Measurements from ENCODE around the gene DNAJB1. TPM values are rescaled to one million over a fixed set of nuclear protein-coding genes. Genes with fewer than 3 reads are reported as not detected.
A peak's percentile ranks its signal among the peaks of the same experiment; 100 is the strongest.

Gene DNAJB1
- total and polyA plus RNA-seq, 4 donors, result 34.8 to 95.8 (median 51.2) TPM

GRCh38 chr19:14479975-14480699, 38.1 kb downstream of the DNAJB1 start:
- Histone ChIP-seq H3K27me3 (ENCODE audit: control insufficient read depth in 1 of 2, insufficient read depth in 2 of 2, low read length in 1 of 2) (no peaks in the 10 kb centered on the region), H3K27ac (ENCODE audit: low read depth in 1 of 2, low read length in 2 of 2) (no peak overlapping the region), H3K36me3 (ENCODE audit: control insufficient read depth in 1 of 2, insufficient read depth in 2 of 2, low read length in 1 of 2) (peaks cover 0 to 3% of the 10 kb centered on the region in 2 donors), H3K4me1 (ENCODE audit: control insufficient read depth in 1 of 2, insufficient read depth in 2 of 2, low read length in 2 of 2) (no peaks in the 10 kb centered on the region), H3K4me3 (ENCODE audit: low read length in 2 of 2) (no peak overlapping the region), H3K9me3 (ENCODE audit: control insufficient read depth, low read length) (no peaks in the 10 kb centered on the region)
- intact Hi-C loops (cut with DNase I), result loop anchor here (10.0 kb wide), 2 partner anchors 125 to 135 kb away; no protein-coding TSS in a partner anchor
- ATAC-seq (ENCODE audit: low FRiP score) (peak; percentile 55), DNase-seq (peak in 1 of 2 donors; percentile 82)
- WGBS, 2 donors, result 68 to 73% methylated on average over 39 to 43 of the region's 43 CpGs

- intact Hi-C loops (cut with DNase I), result loop anchor here (10.0 kb wide), 2 partner anchors 125 to 135 kb away; no protein-coding TSS in a partner anchor
- ATAC-seq (ENCODE audit: low FRiP score), result no peak
- H3K27ac ChIP-seq (ENCODE audit: low read depth in 1 of 2, low read length in 2 of 2), result no peak overlapping the region
- WGBS, 2 donors, result 87 to 95% methylated on average over 14 of the region's 14 CpGs
- peaks cover 0 to 3% of the 10 kb centered on the region in 2 donors for H3K36me3 ChIP-seq (ENCODE audit: control insufficient read depth in 1 of 2, insufficient read depth in 2 of 2, low read length in 1 of 2)
- no peak overlapping the region for H3K4me3 ChIP-seq (ENCODE audit: low read length in 2 of 2)
- no peaks in the 10 kb centered on the region for H3K9me3 ChIP-seq (ENCODE audit: control insufficient read depth, low read length)
- H3K27me3 ChIP-seq (ENCODE audit: control insufficient read depth in 1 of 2, insufficient read depth in 2 of 2, low read length in 1 of 2), result no peaks in the 10 kb centered on the region
- no peaks in the 10 kb centered on the region for H3K4me1 ChIP-seq (ENCODE audit: control insufficient read depth in 1 of 2, insufficient read depth in 2 of 2, low read length in 2 of 2)
- DNase-seq, result no peak
These were observed 38.8 kb downstream of the DNAJB1 start for GRCh38 chr19:14479309-14479974.

- H3K4me1 ChIP-seq (ENCODE audit: control insufficient read depth in 1 of 2, insufficient read depth in 2 of 2, low read length in 2 of 2), result no peaks in the 10 kb centered on the region
- DNase-seq (no peak), ATAC-seq (ENCODE audit: low FRiP score) (no peak)
- H3K27me3 ChIP-seq (ENCODE audit: control insufficient read depth in 1 of 2, insufficient read depth in 2 of 2, low read length in 1 of 2), result no peaks in the 10 kb centered on the region
- no peak overlapping the region for H3K4me3 ChIP-seq (ENCODE audit: low read length in 2 of 2)
- no peaks in the 10 kb centered on the region for H3K9me3 ChIP-seq (ENCODE audit: control insufficient read depth, low read length)
- no peak overlapping the region for H3K27ac ChIP-seq (ENCODE audit: low read depth in 1 of 2, low read length in 2 of 2)
- 81 to 82% methylated on average over 24 of the region's 24 CpGs for WGBS, 2 donors
- intact Hi-C loops (cut with DNase I), result loop anchor here (10.0 kb wide), 2 partner anchors 123 to 133 kb away; no protein-coding TSS in a partner anchor
- H3K36me3 ChIP-seq (ENCODE audit: control insufficient read depth in 1 of 2, insufficient read depth in 2 of 2, low read length in 1 of 2), result peaks cover 0 to 3% of the 10 kb centered on the region in 2 donors
These were observed 40.1 kb downstream of the DNAJB1 start for GRCh38 chr19:14478113-14478545.

- no peaks in the 10 kb centered on the region for H3K9me3 ChIP-seq (ENCODE audit: control insufficient read depth, low read length)
- H3K4me1 ChIP-seq (ENCODE audit: control insufficient read depth in 1 of 2, insufficient read depth in 2 of 2, low read length in 2 of 2), result no peaks in the 10 kb centered on the region
- ATAC-seq (ENCODE audit: low FRiP score) (no peak), DNase-seq (no peak)
- peaks cover 0 to 3% of the 10 kb centered on the region in 2 donors for H3K36me3 ChIP-seq (ENCODE audit: control insufficient read depth in 1 of 2, insufficient read depth in 2 of 2, low read length in 1 of 2)
- no peaks in the 10 kb centered on the region for H3K27me3 ChIP-seq (ENCODE audit: control insufficient read depth in 1 of 2, insufficient read depth in 2 of 2, low read length in 1 of 2)
- 64 to 75% methylated on average over 8 to 10 of the region's 10 CpGs for WGBS, 2 donors
- H3K4me3 ChIP-seq (ENCODE audit: low read length in 2 of 2), result no peak overlapping the region
- intact Hi-C loops (cut with DNase I), result loop anchor here (10.0 kb wide), 2 partner anchors 123 to 133 kb away; no protein-coding TSS in a partner anchor
- no peak overlapping the region for H3K27ac ChIP-seq (ENCODE audit: low read depth in 1 of 2, low read length in 2 of 2)
These were observed 40.6 kb downstream of the DNAJB1 start for GRCh38 chr19:14477418-14478112.

- no peaks in the 10 kb centered on the region for H3K4me1 ChIP-seq (ENCODE audit: control insufficient read depth in 1 of 2, insufficient read depth in 2 of 2, low read length in 2 of 2)
- intact Hi-C loops (cut with DNase I), result loop anchor here (10.0 kb wide), 2 partner anchors 122 to 132 kb away; no protein-coding TSS in a partner anchor
- no peaks in the 10 kb centered on the region for H3K9me3 ChIP-seq (ENCODE audit: control insufficient read depth, low read length)
- DNase-seq (peak in 1 of 2 donors; percentile 78), ATAC-seq (ENCODE audit: low FRiP score) (no peak)
- 59 to 62% methylated on average over 26 of the region's 26 CpGs for WGBS, 2 donors
- no peak overlapping the region for H3K4me3 ChIP-seq (ENCODE audit: low read length in 2 of 2)
- no peak overlapping the region for H3K27ac ChIP-seq (ENCODE audit: low read depth in 1 of 2, low read length in 2 of 2)
- peaks cover 0 to 1% of the 10 kb centered on the region in 2 donors for H3K36me3 ChIP-seq (ENCODE audit: control insufficient read depth in 1 of 2, insufficient read depth in 2 of 2, low read length in 1 of 2)
- no peaks in the 10 kb centered on the region for H3K27me3 ChIP-seq (ENCODE audit: control insufficient read depth in 1 of 2, insufficient read depth in 2 of 2, low read length in 1 of 2)
These were observed 41.4 kb downstream of the DNAJB1 start for GRCh38 chr19:14476673-14477401.

GRCh38 chr19:14476327-14476672, 41.9 kb downstream of the DNAJB1 start:
- H3K4me1 ChIP-seq (ENCODE audit: control insufficient read depth in 1 of 2, insufficient read depth in 2 of 2, low read length in 2 of 2), result no peaks in the 10 kb centered on the region
- H3K9me3 ChIP-seq (ENCODE audit: control insufficient read depth, low read length), result no peaks in the 10 kb centered on the region
- H3K36me3 ChIP-seq (ENCODE audit: control insufficient read depth in 1 of 2, insufficient read depth in 2 of 2, low read length in 1 of 2), result peaks cover 0 to 1% of the 10 kb centered on the region in 2 donors
- H3K27me3 ChIP-seq (ENCODE audit: control insufficient read depth in 1 of 2, insufficient read depth in 2 of 2, low read length in 1 of 2), result no peaks in the 10 kb centered on the region
- DNase-seq (no peak), ATAC-seq (ENCODE audit: low FRiP score) (no peak)
- intact Hi-C loops (cut with DNase I), result loop anchor here (10.0 kb wide), 2 partner anchors 121 to 131 kb away; no protein-coding TSS in a partner anchor
- WGBS, 2 donors, result 78 to 79% methylated on average over 7 of the region's 7 CpGs
- no peak overlapping the region for H3K4me3 ChIP-seq (ENCODE audit: low read length in 2 of 2)
- no peak overlapping the region for H3K27ac ChIP-seq (ENCODE audit: low read depth in 1 of 2, low read length in 2 of 2)

GRCh38 chr19:14475251-14476073, 42.7 kb downstream of the DNAJB1 start, which contains the start of gene PTGER1:
TSS of gene PTGER1 (minus strand) at chr19:14475354. CDS start at chr19:14474320, 1,034 bp downstream.
- no peak for ATAC-seq (ENCODE audit: low FRiP score)
- WGBS, 2 donors, result 12 to 14% methylated on average over 27 to 33 of the region's 33 CpGs
- no peaks in the 10 kb centered on the region for H3K4me1 ChIP-seq (ENCODE audit: control insufficient read depth in 1 of 2, insufficient read depth in 2 of 2, low read length in 2 of 2)

More at GRCh38 chr19:14475251-14476073, 42.7 kb downstream of the DNAJB1 start, which contains the start of gene PTGER1:
- intact Hi-C loops (cut with DNase I), result loop anchor here (10.0 kb wide), 2 partner anchors 121 to 131 kb away; no protein-coding TSS in a partner anchor
- no peaks in the 10 kb centered on the region for H3K9me3 ChIP-seq (ENCODE audit: control insufficient read depth, low read length)
- H3K27me3 ChIP-seq (ENCODE audit: control insufficient read depth in 1 of 2, insufficient read depth in 2 of 2, low read length in 1 of 2), result no peaks in the 10 kb centered on the region
- DNase-seq, result no peak
- H3K4me3 ChIP-seq (ENCODE audit: low read length in 2 of 2), result no peak within 1 kb of the TSS
- no peak within 1 kb of the TSS for H3K27ac ChIP-seq (ENCODE audit: low read depth in 1 of 2, low read length in 2 of 2)
- peaks cover 0 to 1% of the 10 kb centered on the region in 2 donors for H3K36me3 ChIP-seq (ENCODE audit: control insufficient read depth in 1 of 2, insufficient read depth in 2 of 2, low read length in 1 of 2)

All from aorta (tissue), 5 donors.